Testis (tissue), 5 donors: ENCODE data around the gene MYO1B. TPM values are rescaled to one million over a fixed set of nuclear protein-coding genes. Genes with fewer than 3 reads are reported as not detected.

ENCODE experiments used
- DNase-seq: peaks from one replicate; pipeline ENCODE4 v3.0.0-alpha.2; 2019
- H3K27ac ChIP-seq, 2 donors: fragments of 200-600 bp; sonication (generic); one replicate each; pipeline ENCODE4 v1.5.1; 2019
- H3K27me3 ChIP-seq: fragments of 200-600 bp; sonication (generic); one replicate; pipeline ENCODE4 v1.5.1; 2019
- H3K36me3 ChIP-seq: fragments of 200-600 bp; sonication (generic); one replicate; pipeline ENCODE4 v1.5.1; 2017; ENCODE audit warnings: low read depth; ENCODE audit errors: missing control alignments
- H3K4me1 ChIP-seq: fragments of 200-600 bp; sonication (generic); one replicate; pipeline ENCODE4 v1.5.1; 2019
- H3K4me3 ChIP-seq, 2 donors: fragments of 200-600 bp; sonication (generic); one replicate each; pipeline ENCODE4 v1.5.1; 2017 to 2019
- H3K9me3 ChIP-seq: fragments of 200-600 bp; sonication (generic); one replicate; pipeline ENCODE4 v1.5.1; 2017
- POLR2A ChIP-seq: fragments of 450-650 bp; IDR thresholded peaks from one replicate; pipeline ENCODE4 v1.6.1; 2017; ENCODE audit warnings: antibody characterized with exemption, mild to moderate bottlenecking, moderate library complexity
- WGBS, 2 donors: methylation state at CpG; one replicate each; pipeline ENCODE4 v1.1.5; 2018; 5-methylcytosine and 5-hydroxymethylcytosine counted together
- intact Hi-C: fragments of 100-400 bp; cut with DNase I; formaldehyde crosslinking; loops from one replicate; pipeline ENCODE4 v1.15.1; 2023; ENCODE audit warnings: low total_unique reads
- long read RNA-seq, 2 donors: transcript quantifications; one replicate each; lab custom pipeline, GENCODE V29; 2026
- polyA plus RNA-seq: library from polyadenylated mRNA; stranded (reverse); fragments of 350-450 nt; fragmentation: Illumina TruSeq; extraction: RNeasy Lipid Tissue Mini Kit (QIAGEN cat#74804); gene quantifications from one replicate; pipeline ENCODE4 v1.2.3, GENCODE V29; 2014; ENCODE audit warnings: low read depth, low replicate concordance; ENCODE audit not compliant: insufficient read depth
- total RNA-seq, 2 donors: library from RNA; depleted of rRNA; stranded (reverse); fragments of >200 nt; gene quantifications; one replicate each; pipeline ENCODE4 v1.2.3, GENCODE V29; 2016
- TF ChIP-seq, protein P1 (sequence below), 3 experiments: fragments of 450-650 bp in 2 of 3; fragments of 200-600 bp in 1 of 3; sonication (generic) in 1 of 3; IDR thresholded peaks; one replicate each; pipeline ENCODE4 v1.5.1; 2016 to 2019; ENCODE audit warnings: antibody characterized with exemption in 3 of 3, mild to moderate bottlenecking in 2 of 3, moderate library complexity in 1 of 3

MYO1B gene
- total RNA-seq: 10 to 100 TPM; 26.8 to 30.8 TPM
- 14.5 TPM for polyA plus RNA-seq
- long read RNA-seq, donor 1, full-length matches to known transcripts: 9 of 9 reads
- long read RNA-seq, donor 1, partial matches to known transcripts: 0 of 9 reads
- long read RNA-seq, donor 1, other reads (novel, unspliced or antisense): 0 of 9 reads
- long read RNA-seq, donor 2: 0 reads

DNA sequence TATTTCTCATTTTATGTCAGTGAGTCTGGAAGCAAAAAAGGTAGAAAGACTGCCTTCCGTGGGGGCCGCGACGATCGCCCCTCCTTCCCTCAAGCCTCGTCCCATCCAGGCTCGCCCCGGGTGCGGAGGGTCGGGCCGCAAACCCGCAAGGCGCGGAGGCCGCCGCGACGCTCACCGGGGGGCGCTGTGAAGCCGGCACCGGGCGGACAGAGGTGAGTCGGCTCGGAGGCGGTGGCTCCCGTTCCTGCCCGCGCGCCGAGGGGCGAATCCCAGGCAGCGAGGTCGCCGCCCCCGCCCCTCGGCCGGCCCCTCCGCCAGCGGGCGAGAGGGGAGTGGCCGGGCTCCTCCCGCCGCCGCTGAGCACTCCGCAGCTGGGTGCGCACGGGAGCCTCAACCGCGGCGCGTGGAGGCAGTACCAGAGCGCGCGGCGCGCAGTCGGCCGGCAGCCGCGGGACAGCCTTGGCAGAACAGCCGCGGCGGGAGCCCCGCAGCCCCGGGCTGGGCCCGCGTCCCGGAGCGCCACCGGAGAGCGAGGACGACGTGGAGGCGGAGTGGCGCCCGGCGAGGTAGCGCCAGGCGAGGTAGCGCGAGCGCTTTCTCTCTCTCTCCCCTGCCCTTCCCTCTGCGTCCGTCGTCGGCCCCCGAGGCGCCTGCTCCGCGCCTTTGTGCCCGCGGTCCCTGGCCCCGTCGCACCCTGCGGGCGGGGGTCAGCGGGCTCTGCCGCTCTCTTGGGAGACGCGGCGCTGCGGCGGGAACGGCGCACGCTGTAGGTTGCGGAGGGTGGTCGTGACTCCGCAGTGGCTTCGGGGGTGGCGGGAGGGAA, at the start of gene MYO1B:
TSS of gene MYO1B (plus strand) at position 359 of the 823 bp plus-strand sequence. CDS start 31,492 bp downstream, outside the sequence.
- intact Hi-C loops: no loop called here
- 0% methylated on average over 5 to 20 of the region's 112 CpGs for WGBS, 2 donors

DNA sequence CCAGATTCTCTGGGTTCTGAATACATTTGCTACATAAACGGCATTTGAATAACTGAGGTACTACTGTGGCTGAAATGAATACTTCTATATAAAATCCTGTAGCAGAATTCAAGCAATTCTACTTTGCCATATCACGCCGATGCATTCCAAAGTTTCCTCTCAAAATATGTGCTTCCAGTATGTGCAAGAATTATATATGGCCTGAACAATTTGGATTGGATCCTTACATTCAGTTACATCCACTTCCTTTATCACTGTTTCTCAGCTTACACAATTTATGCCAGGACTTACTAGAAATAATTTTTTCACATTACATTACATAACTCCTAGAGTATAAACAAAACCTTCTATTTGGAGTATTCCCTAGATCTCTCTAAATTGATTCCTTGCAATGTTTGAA, 48.1 kb upstream of the MYO1B start:
- intact Hi-C loops: no loop called here
- no peak overlapping the region for H3K4me3 ChIP-seq
- TF ChIP-seq POLR2A: no peak
- TF ChIP-seq, protein P1, sequence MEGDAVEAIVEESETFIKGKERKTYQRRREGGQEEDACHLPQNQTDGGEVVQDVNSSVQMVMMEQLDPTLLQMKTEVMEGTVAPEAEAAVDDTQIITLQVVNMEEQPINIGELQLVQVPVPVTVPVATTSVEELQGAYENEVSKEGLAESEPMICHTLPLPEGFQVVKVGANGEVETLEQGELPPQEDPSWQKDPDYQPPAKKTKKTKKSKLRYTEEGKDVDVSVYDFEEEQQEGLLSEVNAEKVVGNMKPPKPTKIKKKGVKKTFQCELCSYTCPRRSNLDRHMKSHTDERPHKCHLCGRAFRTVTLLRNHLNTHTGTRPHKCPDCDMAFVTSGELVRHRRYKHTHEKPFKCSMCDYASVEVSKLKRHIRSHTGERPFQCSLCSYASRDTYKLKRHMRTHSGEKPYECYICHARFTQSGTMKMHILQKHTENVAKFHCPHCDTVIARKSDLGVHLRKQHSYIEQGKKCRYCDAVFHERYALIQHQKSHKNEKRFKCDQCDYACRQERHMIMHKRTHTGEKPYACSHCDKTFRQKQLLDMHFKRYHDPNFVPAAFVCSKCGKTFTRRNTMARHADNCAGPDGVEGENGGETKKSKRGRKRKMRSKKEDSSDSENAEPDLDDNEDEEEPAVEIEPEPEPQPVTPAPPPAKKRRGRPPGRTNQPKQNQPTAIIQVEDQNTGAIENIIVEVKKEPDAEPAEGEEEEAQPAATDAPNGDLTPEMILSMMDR (IDR thresholded peaks at IDR 0.05): no peak
- H3K27ac ChIP-seq: no peak overlapping the region
- whole genome bisulfite sequencing, 2 donors: 87 to 91% methylated on average over 3 of the region's 3 CpGs
- no peak for DNase-seq
- H3K9me3 ChIP-seq: no peaks in the 10 kb centered on the region
- no peaks in the 10 kb centered on the region for H3K36me3 ChIP-seq
- H3K4me1 ChIP-seq: no peaks in the 10 kb centered on the region
- no peaks in the 10 kb centered on the region for H3K27me3 ChIP-seq

More for the DNA sequence above, at the start of gene MYO1B:
- H3K36me3 ChIP-seq: no peaks in the 10 kb centered on the region
- peak within 1 kb of the TSS; percentile 69 to 79 for H3K4me3 ChIP-seq
- TF ChIP-seq, protein P1 (IDR thresholded peaks at IDR 0.05): peak; percentile 35 to 42 (median 37)
- no peak for TF ChIP-seq POLR2A
- peak within 1 kb of the TSS; percentile 52 to 83 for H3K27ac ChIP-seq
- H3K9me3 ChIP-seq: no peaks in the 10 kb centered on the region
- no peaks in the 10 kb centered on the region for H3K27me3 ChIP-seq
- DNase-seq: peak; percentile 75
- H3K4me1 ChIP-seq: peaks cover 5% of the 10 kb centered on the region

DNA sequence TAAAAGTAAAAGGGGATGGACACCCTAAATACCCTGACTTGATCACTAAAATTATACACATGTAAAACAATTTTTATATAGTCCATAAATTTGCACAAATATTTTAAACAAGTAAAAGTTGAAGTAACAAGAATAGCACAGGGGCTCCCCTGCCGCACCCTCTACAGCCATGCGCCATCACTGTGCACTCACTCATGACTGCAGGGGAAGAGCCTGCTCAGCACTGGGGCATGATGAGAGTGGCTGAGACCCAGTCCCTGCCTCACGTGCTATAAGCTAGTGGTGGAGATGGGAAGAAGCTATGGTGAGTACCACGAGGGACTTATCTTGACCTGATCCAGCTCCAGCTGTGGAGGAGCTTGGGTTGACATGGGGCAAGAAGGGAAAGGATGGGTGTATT, 46.9 kb upstream of the MYO1B start:
- Histone ChIP-seq H3K27me3 (no peaks in the 10 kb centered on the region), H3K36me3 (no peaks in the 10 kb centered on the region), H3K9me3 (no peaks in the 10 kb centered on the region), H3K4me3 (no peak overlapping the region), H3K4me1 (no peaks in the 10 kb centered on the region), H3K27ac (no peak overlapping the region)
- intact Hi-C loops: no loop called here
- TF ChIP-seq POLR2A: no peak
- TF ChIP-seq, protein P1 (IDR thresholded peaks at IDR 0.05): no peak
- WGBS, 2 donors: 95% methylated on average over 4 of the region's 4 CpGs
- no peak for DNase-seq

DNA sequence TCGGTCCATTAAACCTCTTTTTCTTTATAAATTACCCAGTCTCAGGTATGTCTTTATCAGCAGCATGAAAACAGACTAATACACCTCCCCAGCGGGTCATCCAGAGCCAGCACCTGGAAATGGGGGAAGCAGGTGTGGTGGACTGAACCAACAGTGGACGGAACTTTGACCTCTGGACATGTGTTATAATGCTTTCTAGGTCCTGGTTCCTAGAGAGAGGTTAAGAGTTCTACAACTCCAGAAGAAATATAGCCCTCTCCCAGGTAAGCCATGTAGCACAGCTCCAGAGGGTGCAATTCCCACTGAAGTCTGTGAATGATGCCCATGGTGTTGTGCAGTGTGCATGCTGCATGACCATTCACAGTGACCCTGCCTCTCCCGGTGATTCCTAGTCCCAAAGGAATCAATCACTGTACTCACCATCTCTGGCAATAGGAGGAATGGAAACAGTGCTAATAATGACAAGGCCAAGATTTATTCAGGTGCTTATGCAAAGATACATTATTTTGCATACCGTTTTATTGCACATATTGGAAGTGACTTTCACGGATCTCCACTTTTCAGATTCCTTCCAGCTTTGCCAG, 45.2 kb upstream of the MYO1B start:
- intact Hi-C loops: no loop called here
- Histone ChIP-seq H3K4me1 (no peaks in the 10 kb centered on the region), H3K4me3 (no peak overlapping the region), H3K27ac (no peak overlapping the region), H3K9me3 (no peaks in the 10 kb centered on the region), H3K36me3 (no peaks in the 10 kb centered on the region), H3K27me3 (no peaks in the 10 kb centered on the region)
- 93 to 98% methylated on average over 6 of the region's 6 CpGs for WGBS, 2 donors
- no peak for TF ChIP-seq POLR2A
- TF ChIP-seq, protein P1 (IDR thresholded peaks at IDR 0.05): no peak
- DNase-seq: no peak
